Stimulated activated CD8-positive, alpha-beta memory T cell treated with anti-CD3 and anti-CD28 coated beads, Interleukin-7, amount 100 ng/mL, for 24 hours (primary cell): Measurements from ENCODE around the gene HES5.

Experiments
- DNase-seq: peaks from one replicate; pipeline ENCODE4 v3.0.0-alpha.2; 2020; ENCODE audit warnings: low read depth

HES5 gene

GRCh38 chr1:2546515-2547209, 16.6 kb upstream of the HES5 start:
- no peak for DNase-seq

GRCh38 chr1:2545754-2546514, 15.9 kb upstream of the HES5 start:
- peak; percentile 71 for DNase-seq

- no peak for DNase-seq
These were observed 15.0 kb upstream of the HES5 start for GRCh38 chr1:2544875-2545640.

GRCh38 chr1:2544093-2544874, 14.2 kb upstream of the HES5 start:
- no peak for DNase-seq

GRCh38 chr1:2543543-2544092, 13.6 kb upstream of the HES5 start:
- no peak for DNase-seq

GRCh38 chr1:2542246-2542915, 12.3 kb upstream of the HES5 start:
- no peak for DNase-seq

- no peak for DNase-seq
These were observed 11.7 kb upstream of the HES5 start for GRCh38 chr1:2541619-2542245.

- DNase-seq, result no peak
These were observed 10.9 kb upstream of the HES5 start for GRCh38 chr1:2540816-2541492.

- no peak for DNase-seq
These were observed 9.3 kb upstream of the HES5 start for GRCh38 chr1:2539312-2539907.

GRCh38 chr1:2538872-2539271, 8.8 kb upstream of the HES5 start:
- no peak for DNase-seq

- DNase-seq, result no peak
These were observed 8.3 kb upstream of the HES5 start for GRCh38 chr1:2538376-2538775.

- no peak for DNase-seq
These were observed 7.7 kb upstream of the HES5 start for GRCh38 chr1:2537784-2538115.

GRCh38 chr1:2535981-2536380, 5.9 kb upstream of the HES5 start:
- no peak for DNase-seq

- no peak for DNase-seq
These were observed 5.4 kb upstream of the HES5 start for GRCh38 chr1:2535455-2535854.

GRCh38 chr1:2534687-2535441, 4.8 kb upstream of the HES5 start:
- no peak for DNase-seq

GRCh38 chr1:2534315-2534686, 4.2 kb upstream of the HES5 start:
- DNase-seq, result no peak

- no peak for DNase-seq
These were observed 3.3 kb upstream of the HES5 start for GRCh38 chr1:2533365-2533764.

- DNase-seq, result no peak
These were observed 2.6 kb upstream of the HES5 start for GRCh38 chr1:2532485-2533160.
